Activated naive CD8-positive, alpha-beta T cell treated with anti-CD3 and anti-CD28 coated beads for 36 hours (primary cell): ENCODE data around the gene PICALM. TPM values are rescaled to one million over a fixed set of nuclear protein-coding genes. Genes with fewer than 3 reads are reported as not detected.
"Not testable (repeated sequence)": the region's sequence is repeated elsewhere in the genome, so short reads cannot be mapped to it uniquely, and the experiment has no call there.

Source experiments
- DNase-seq: peaks from one replicate; pipeline ENCODE4 v3.0.0; 2021
- H3K27ac Mint-ChIP-seq: one replicate; pipeline ENCODE4 v1.8.0; 2022; ENCODE audit warnings: mild to moderate bottlenecking, moderate library complexity, mixed read lengths
- H3K27me3 Mint-ChIP-seq: one replicate; pipeline ENCODE4 v1.8.0; 2022; ENCODE audit warnings: mild to moderate bottlenecking, mixed read lengths
- H3K36me3 Mint-ChIP-seq: one replicate; pipeline ENCODE4 v1.8.0; 2021; ENCODE audit warnings: mild to moderate bottlenecking, mixed read lengths
- H3K4me1 Mint-ChIP-seq: one replicate; pipeline ENCODE4 v1.8.0; 2021; ENCODE audit warnings: mixed read lengths
- H3K4me3 Mint-ChIP-seq: one replicate; pipeline ENCODE4 v1.8.0; 2022; ENCODE audit warnings: mild to moderate bottlenecking, moderate library complexity, mixed read lengths
- H3K9me3 Mint-ChIP-seq: one replicate; pipeline ENCODE4 v1.8.0; 2022; ENCODE audit warnings: mixed read lengths
- total RNA-seq, 2 experiments: library from RNA; stranded (reverse); gene quantifications; one replicate each; pipeline ENCODE4 v1.2.3, GENCODE V29; 2021

Gene PICALM
- total RNA-seq, 2 experiments from 2014 or later, result 35.8 to 41.1 TPM

- Mint-ChIP-seq H3K4me1 (no peaks in the 10 kb centered on the region), H3K27ac (no peak overlapping the region)
These were observed 133.1 kb downstream of the PICALM start for GRCh38 chr11:85935751-85936150.

GRCh38 chr11:85934596-85935169, 134.2 kb downstream of the PICALM start:
- DNase-seq, result no peak
- Mint-ChIP-seq H3K4me3 (no peak overlapping the region), H3K36me3 (peaks cover 1% of the 10 kb centered on the region), H3K9me3 (peaks cover 5% of the 10 kb centered on the region), H3K4me1 (no peaks in the 10 kb centered on the region), H3K27me3 (peaks cover 4% of the 10 kb centered on the region), H3K27ac (no peak overlapping the region)

More at GRCh38 chr11:85935751-85936150, 133.1 kb downstream of the PICALM start:
- Mint-ChIP-seq H3K4me3 (no peak overlapping the region), H3K27me3 (peaks cover 4% of the 10 kb centered on the region), H3K9me3 (no peaks in the 10 kb centered on the region), H3K36me3 (no peaks in the 10 kb centered on the region)
- DNase-seq, result no peak

GRCh38 chr11:85930879-85931366, 138.0 kb downstream of the PICALM start:
- Mint-ChIP-seq H3K27ac (no peak overlapping the region), H3K4me1 (no peaks in the 10 kb centered on the region), H3K4me3 (no peak overlapping the region), H3K27me3 (peaks cover 30% of the 10 kb centered on the region), H3K36me3 (peaks cover 3% of the 10 kb centered on the region), H3K9me3 (peaks cover 8% of the 10 kb centered on the region)
- no peak for DNase-seq

GRCh38 chr11:85926653-85927214, 142.2 kb downstream of the PICALM start:
- H3K27ac Mint-ChIP-seq, DNase-seq, H3K4me1 Mint-ChIP-seq, H3K36me3 Mint-ChIP-seq, H3K9me3 Mint-ChIP-seq, H3K4me3 Mint-ChIP-seq: not testable (repeated sequence)
- peaks cover 37% of the 10 kb centered on the region for H3K27me3 Mint-ChIP-seq

- DNase-seq, result no peak
- H3K36me3 Mint-ChIP-seq, result peaks cover 3% of the 10 kb centered on the region
- peaks cover 2% of the 10 kb centered on the region for H3K4me1 Mint-ChIP-seq
- H3K27me3 Mint-ChIP-seq, result peaks cover 30% of the 10 kb centered on the region
- H3K27ac Mint-ChIP-seq, result no peak overlapping the region
- no peak overlapping the region for H3K4me3 Mint-ChIP-seq
- H3K9me3 Mint-ChIP-seq, result peaks cover 9% of the 10 kb centered on the region
These were observed 145.4 kb downstream of the PICALM start for GRCh38 chr11:85923455-85923854.

GRCh38 chr11:85922367-85922766, 146.5 kb downstream of the PICALM start:
- no peak overlapping the region for H3K4me3 Mint-ChIP-seq
- peaks cover 19% of the 10 kb centered on the region for H3K27me3 Mint-ChIP-seq
- H3K36me3 Mint-ChIP-seq, result peaks cover 3% of the 10 kb centered on the region
- no peak for DNase-seq
- peaks cover 2% of the 10 kb centered on the region for H3K4me1 Mint-ChIP-seq
- H3K9me3 Mint-ChIP-seq, result peaks cover 9% of the 10 kb centered on the region
- H3K27ac Mint-ChIP-seq, result no peak overlapping the region

- peaks cover 3% of the 10 kb centered on the region for H3K36me3 Mint-ChIP-seq
- peaks cover 2% of the 10 kb centered on the region for H3K4me1 Mint-ChIP-seq
- H3K4me3 Mint-ChIP-seq, result no peak overlapping the region
- no peak overlapping the region for H3K27ac Mint-ChIP-seq
- H3K27me3 Mint-ChIP-seq, result peaks cover 11% of the 10 kb centered on the region
- no peak for DNase-seq
- peaks cover 9% of the 10 kb centered on the region for H3K9me3 Mint-ChIP-seq
These were observed 149.7 kb downstream of the PICALM start for GRCh38 chr11:85918910-85919794.

- H3K9me3 Mint-ChIP-seq, result no peaks in the 10 kb centered on the region
- H3K4me1 Mint-ChIP-seq, result no peaks in the 10 kb centered on the region
- no peak overlapping the region for H3K4me3 Mint-ChIP-seq
- H3K36me3 Mint-ChIP-seq, result no peaks in the 10 kb centered on the region
- DNase-seq, result no peak
- peaks cover 9% of the 10 kb centered on the region for H3K27me3 Mint-ChIP-seq
- no peak overlapping the region for H3K27ac Mint-ChIP-seq
These were observed 154.5 kb downstream of the PICALM start for GRCh38 chr11:85914425-85914824.

- no peaks in the 10 kb centered on the region for H3K36me3 Mint-ChIP-seq
- H3K4me3 Mint-ChIP-seq, result no peak overlapping the region
- no peaks in the 10 kb centered on the region for H3K9me3 Mint-ChIP-seq
- no peak for DNase-seq
- no peak overlapping the region for H3K27ac Mint-ChIP-seq
- no peaks in the 10 kb centered on the region for H3K4me1 Mint-ChIP-seq
- H3K27me3 Mint-ChIP-seq, result peaks cover 9% of the 10 kb centered on the region
These were observed 155.4 kb downstream of the PICALM start for GRCh38 chr11:85913513-85913912.

- Mint-ChIP-seq H3K36me3 (no peaks in the 10 kb centered on the region), H3K4me3 (no peak overlapping the region), H3K9me3 (no peaks in the 10 kb centered on the region), H3K4me1 (no peaks in the 10 kb centered on the region), H3K27ac (no peak overlapping the region), H3K27me3 (peaks cover 9% of the 10 kb centered on the region)
- DNase-seq, result no peak
These were observed 156.5 kb downstream of the PICALM start for GRCh38 chr11:85912414-85912813.

Other genes with a start within 250 kb of the PICALM start
- not detected for gene CCDC83, start 213.7 kb downstream of the PICALM start, total RNA-seq
- gene EED, start 175.7 kb upstream of the PICALM start, total RNA-seq, result 10 to 100 TPM; 85.3 to 86.7 TPM
- 10 to 100 TPM; 52.9 to 57.0 TPM for gene HIKESHI, start 233.2 kb upstream of the PICALM start, total RNA-seq